ENCODE data around the gene IL3RA.
"Not testable (repeated sequence)": the region's sequence is repeated elsewhere in the genome, so short reads cannot be mapped to it uniquely, and the experiment has no call there.

Gene IL3RA

DNA sequence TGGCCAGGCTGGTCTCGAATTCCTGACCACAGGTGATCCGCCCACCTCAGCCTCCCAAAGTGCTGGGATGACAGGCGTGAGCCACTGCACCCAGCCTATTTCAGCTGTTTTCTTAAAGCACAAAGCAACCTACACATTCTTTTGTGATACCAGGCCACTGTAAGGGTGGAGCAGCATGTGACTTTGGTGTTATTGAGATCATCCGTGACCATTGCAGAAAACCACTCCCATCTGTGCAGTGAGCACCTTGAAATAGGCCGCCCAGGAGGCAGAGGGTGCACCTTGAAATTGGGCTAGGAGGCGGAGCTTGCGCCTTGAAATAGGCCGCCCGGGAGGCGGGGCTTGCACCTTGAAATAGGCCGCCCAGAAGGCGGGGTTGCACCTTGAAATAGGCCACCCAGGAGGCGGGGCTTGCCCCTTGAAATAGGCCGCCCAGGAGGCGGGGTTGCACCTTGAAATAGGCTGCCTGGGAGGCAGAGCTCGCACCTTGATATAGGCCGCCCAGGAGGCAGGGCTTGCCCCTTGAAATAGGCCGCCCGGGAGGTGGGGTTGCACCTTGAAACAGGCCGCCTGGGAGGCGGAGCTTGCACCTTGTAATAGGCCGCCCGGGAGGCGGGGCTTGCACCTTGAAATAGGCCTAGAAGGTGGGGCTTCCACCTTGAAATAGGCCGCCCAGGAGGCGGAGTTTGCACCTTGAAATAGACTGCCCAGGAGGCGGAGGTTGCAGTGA is 64.3 kb downstream of the IL3RA start:
- DNase-seq: no peak

DNA sequence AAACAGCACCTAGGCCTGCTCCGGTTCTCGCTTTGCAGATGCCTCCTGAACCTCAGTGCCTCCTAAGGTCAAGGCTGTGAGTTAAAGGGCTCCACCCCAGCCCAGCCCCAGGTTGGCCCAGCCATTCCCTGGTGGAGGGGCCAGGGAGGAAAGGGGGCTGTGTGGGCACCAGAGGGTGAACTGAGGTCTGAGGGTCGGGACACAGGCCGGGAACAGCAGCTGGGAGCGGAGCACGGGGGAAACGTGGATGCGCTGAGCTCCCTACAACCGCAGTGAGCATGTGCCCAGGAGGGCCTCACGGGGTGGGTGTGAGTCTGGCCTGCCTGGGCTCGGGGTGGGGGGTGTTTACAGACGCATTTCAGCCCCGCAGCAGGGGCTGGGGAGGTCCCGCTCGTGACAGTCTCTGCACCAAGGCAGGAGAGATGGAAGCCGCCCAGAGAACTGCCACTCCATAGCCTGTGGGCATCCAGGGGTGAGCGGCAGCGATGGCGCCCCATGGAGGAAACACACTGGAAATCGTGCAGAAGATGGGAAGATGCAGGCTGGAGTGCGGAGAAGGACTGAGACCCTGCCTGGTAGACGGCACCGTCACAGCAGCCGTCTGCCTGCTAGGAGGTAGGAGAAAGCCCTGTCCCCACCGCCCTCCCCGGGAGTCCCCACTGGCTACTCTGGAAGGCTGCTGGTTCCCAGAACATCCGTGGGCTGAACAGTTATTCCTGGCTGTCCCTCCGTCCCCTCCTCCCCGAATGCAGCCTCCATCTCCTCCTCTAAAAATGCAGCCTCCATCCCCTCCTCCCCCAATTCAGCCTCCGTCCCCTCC is 65.2 kb downstream of the IL3RA start:
- DNase-seq: no peak

GRCh38 chrX:1403228-1403627 is 66.6 kb downstream of the IL3RA start:
- no peak for DNase-seq

DNA sequence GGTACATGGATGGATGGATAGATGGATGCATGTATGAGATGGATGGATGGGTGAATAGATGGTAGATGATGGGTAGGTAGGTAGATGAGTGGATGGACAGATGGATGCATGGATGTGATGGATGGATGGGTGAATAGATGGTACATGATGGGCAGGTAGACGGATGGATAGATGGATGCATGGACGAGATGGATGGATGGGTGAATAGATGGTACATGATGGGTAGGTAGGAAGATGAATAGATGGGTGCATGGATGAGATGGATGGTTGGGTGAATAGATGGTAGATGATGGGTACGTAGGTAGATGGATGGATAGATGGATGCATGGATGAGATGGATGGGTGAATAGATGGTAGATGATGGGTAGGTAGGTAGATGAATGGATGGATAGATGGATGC is 67.3 kb downstream of the IL3RA start:
- not testable (repeated sequence) for DNase-seq

GRCh38 chrX:1405769-1406168 is 69.2 kb downstream of the IL3RA start:
- DNase-seq: not testable (repeated sequence)

- DNase-seq: no peak
Observed at GRCh38 chrX:1407035-1407434, 70.5 kb downstream of the IL3RA start.

DNA sequence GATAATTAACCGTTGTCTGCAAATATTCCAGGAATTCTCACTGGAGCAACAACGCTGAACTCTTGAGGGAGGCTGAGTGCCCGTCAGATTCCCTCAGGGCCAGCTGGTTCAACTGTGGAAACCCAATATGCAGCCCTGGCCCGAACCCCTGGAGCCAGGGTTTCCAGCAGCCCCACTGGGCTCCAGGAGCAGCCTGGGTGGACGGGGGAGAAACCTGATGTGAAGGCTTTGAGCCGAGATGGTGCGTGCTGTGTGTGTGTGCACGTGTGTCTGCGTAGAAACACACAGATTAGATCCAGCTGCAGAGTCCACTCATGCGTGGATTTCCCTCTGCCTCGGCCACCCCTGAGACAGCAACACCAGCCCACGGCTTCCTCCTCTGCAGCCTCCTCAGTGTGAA is 74.7 kb downstream of the IL3RA start:
- no peak for DNase-seq

- no peak for DNase-seq
Observed at GRCh38 chrX:1412551-1413161, 76.1 kb downstream of the IL3RA start.

GRCh38 chrX:1416327-1416784 is 79.8 kb downstream of the IL3RA start:
- DNase-seq: no peak

GRCh38 chrX:1416965-1417760 is 80.6 kb downstream of the IL3RA start:
- no peak for DNase-seq

- no peak for DNase-seq
Observed at GRCh38 chrX:1417921-1418771, 81.6 kb downstream of the IL3RA start.

GRCh38 chrX:1418901-1419544 is 82.4 kb downstream of the IL3RA start:
- DNase-seq: no peak

- no peak for DNase-seq
Observed at GRCh38 chrX:1419545-1420355, 83.2 kb downstream of the IL3RA start.

DNA sequence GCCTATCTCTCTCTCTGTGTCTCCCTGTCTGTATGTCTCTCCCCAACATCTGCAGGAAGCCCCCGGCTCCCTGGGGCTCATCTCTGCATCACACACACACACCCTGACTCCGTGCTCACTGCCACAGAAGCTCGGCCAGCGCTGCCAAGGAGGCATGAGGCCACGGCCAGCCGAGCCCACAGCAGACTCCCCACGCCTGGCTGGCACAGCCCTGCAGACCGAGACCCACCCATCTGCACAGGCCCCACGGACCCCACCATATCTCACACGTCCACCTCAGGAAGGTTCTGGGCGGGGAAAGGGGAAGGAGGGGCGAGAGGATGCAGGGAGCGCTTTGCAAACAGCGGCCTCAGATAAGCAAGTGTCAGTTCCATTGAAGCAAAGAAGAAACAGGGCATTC is 83.8 kb downstream of the IL3RA start:
- no peak for DNase-seq

- no peak for DNase-seq
Observed at GRCh38 chrX:1421433-1422134, 85.0 kb downstream of the IL3RA start.

- DNase-seq: no peak
Observed at GRCh38 chrX:1422135-1422465, 85.5 kb downstream of the IL3RA start.

DNA sequence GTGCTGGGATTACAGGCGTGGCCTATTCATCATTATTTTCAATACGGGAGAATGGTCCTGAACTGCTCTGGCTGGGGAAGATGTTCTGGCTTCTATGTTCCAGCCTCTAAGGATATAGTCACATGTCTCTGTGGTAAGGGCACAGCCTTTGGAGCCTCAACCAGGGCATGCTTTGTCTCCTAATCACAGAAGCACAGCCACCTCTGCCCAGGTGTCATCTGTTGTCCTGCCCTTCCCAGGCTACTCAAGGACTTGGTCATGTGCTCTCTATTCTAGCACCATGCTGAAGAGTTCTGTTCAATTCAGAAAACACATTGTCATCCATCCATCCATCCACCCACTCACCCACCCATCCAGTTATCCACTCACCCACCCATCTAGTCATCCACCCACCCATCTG is 86.6 kb downstream of the IL3RA start:
- no peak for DNase-seq

GRCh38 chrX:1424147-1424851 is 87.7 kb downstream of the IL3RA start:
- DNase-seq: no peak

DNA sequence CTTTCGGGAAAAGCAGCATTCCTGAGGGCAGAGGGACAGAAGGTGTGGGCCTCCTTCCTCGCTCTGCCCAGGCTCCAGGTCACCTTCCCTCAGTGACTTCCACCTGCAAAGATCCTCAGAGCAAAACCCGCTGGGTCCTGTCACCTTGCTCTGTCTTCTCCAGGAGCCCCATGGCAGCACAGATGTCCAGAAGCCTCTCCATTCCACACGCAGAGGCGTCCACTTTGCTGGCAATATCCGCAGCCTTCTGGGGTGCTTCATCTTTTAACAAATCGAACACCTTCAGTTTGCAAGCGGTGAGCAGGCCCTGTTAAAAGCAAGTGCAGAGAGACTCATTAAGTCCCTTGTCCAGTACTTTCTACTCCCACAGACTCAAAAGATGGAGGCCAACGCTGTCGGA is 88.8 kb downstream of the IL3RA start:
- no peak for DNase-seq

Data from eye (tissue), 1 donor.